HG03039 (cell line): Measurements from ENCODE around the gene TSPEAR.

Experiments
- ATAC-seq: cut with Tn5 transposase; IDR thresholded peaks from one replicate; pipeline ENCODE4 v1.9.1; 2021; ENCODE audit warnings: mild to moderate bottlenecking, moderate library complexity; ENCODE audit not compliant: unreplicated experiment

TSPEAR gene

DNA sequence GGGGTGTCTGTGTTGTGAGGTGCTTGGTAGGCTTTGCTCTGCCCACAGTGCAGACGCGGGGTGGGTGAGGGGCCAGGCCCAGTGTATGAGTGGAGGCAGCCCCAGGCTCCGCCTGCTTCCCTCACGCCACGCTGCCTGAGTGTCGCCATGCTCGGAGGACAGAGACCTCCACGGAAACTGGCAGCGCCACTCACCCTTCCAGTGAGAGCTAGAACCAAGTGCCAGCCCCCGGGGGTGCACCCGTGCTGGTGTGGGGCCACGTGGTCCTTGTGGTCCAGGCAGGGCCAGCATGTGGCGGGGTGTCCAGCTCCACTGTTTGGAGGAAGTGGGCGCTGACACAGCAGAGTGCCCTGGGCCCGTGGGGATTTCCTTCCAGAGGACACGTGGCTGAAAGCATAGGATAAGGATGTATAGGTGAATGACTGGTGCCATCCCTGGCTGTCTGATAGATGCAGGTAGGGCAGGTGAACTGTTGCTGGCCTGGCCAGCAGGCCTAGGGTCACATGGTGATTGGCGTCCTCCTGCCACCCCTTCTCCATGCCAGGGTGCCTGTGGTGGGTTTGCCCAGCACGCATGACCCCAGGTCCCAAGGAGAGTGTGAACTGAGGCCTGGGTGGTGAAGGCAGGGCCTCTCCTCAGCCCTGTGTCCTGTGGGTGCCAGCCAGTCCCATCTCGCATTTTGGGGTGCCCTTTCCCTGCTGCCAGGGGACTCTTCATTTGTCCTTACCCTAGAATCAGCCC, 252.2 kb downstream of the TSPEAR start:
- no peak for ATAC-seq

DNA sequence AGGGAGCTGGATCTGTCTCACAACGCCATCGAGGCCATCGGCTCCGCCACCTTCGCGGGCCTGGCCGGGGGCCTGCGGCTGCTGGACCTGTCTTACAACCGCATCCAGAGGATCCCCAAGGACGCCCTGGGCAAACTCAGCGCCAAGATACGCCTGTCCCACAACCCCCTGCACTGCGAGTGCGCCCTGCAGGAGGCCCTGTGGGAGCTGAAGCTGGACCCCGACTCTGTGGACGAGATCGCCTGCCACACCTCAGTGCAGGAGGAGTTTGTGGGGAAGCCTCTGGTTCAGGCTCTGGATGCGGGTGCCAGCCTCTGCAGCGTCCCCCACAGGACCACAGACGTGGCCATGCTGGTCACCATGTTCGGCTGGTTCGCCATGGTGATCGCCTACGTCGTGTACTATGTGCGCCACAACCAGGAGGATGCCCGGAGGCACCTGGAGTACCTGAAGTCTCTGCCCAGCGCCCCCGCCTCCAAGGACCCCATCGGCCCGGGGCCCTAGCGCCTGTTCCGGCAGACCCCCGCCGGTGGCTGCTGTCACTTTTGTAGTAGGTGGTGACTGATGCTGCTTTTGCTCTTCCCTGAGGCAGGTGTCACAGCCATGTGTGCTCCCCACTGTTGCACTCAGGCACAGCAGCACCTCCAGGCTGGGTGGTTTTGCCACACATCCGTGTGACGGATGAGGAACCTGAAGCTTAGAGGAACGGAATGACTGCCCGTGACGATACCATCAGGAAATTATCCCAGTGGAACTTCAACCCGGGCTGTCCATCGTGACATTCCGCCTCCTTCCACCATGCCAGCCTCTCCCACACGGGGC, 254.2 kb downstream of the TSPEAR start:
- ATAC-seq, result no peak

DNA sequence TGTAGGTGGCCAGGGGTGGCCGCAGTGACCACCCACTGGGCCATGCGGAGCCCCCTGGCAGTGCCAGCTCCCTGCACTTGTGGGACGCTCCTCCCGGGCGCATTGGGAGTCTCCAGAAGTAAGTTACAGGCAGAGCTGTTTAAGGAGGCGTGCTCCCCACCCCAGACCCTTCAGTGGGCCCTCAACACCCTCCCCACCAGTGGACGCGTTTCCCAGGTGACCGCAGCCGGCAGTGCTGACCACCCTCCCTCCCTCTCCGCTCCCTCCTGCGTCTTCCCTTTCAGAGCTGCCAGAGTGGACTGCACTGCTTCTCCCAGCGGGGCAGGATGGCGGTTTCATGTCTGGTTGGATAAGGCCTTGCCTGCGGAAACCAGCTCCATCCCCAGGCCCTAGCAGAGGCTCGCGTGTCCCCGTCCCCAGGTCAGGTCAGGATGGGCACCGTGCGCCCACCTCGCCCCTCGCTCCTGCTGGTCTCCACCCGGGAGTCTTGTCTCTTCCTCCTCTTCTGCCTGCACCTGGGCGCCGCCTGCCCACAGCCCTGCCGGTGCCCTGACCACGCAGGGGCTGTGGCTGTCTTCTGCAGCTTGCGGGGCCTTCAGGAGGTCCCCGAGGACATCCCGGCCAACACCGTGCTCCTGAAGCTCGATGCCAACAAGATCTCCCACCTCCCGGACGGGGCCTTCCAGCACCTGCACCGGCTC, 255.0 kb downstream of the TSPEAR start:
- no peak for ATAC-seq

DNA sequence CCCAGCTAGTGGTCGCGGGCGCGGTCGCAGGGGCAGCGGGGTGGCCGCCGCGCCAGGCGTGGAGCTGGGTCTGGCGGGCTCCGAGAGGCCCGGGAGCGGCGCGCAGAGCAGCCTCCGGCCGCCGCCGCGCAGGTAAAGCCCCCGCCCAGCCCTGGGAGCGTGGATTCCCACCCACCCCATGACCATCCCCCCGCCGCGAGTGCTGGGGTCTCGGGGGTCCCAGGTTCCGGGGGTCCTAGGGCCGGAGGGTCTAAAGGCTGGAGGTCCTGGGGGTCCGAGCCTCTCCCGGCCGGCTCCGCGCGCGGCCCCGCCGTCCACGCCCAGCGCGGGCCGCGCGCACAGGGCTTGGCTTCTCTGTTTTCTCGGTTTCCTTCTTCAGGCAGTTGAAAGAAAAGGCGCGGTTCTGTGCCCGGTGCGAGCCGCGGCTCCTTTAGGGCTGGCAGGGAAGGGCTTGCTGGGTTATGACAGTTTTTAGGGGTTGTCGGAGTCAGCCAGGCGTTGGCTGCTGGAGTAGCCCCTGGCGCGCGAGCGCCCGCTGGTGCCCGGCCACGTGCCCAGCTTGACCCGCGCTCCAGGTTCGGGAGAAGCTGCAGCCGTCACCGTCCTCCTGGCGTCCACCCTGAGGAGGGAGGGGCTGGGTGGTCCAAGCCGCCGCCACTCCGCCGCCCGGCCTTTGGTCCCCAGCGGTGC, 255.7 kb downstream of the TSPEAR start:
- ATAC-seq, result peak; percentile 24

DNA sequence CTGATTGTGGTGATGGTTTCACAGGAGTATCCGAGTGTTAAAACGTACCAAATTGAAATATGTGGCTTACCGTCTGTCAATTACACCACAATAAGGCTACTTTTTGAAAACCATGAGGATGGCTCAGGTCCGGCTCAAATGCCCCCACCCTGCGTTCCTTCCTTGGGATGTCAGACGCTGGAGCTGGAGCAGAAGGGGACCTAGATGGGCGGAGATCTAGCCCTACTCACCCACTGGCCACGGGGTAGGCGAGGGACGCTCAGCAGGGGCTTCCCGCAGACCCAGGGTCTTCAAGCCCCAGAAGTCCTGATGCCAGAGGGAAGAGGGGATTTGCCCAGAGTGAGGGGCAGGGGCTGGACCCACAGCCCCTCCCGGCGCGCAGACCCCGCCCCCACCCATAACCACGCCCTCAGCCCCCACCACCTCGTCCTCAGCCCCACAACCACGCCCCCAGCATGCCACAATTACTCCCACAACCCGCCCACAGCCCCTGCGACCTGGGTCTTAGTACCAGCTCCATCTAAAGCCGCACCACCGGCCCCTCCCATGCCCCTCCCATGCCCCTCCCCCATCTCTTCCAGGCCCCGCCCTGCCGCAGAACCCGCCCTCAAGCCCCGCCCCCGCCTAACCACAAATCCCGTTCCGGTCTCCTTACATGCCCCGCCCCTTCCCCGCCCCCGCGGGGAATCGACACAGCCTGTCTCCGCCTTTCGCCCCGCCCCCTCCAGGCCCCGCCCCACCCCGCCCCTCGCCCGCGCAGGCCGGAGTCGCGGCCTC, 256.4 kb downstream of the TSPEAR start, which contains the start of gene LRRC3:
Gene LRRC3, plus strand, starts transcription at position 764 of the 777 bp plus-strand sequence. CDS start 1,135 bp downstream, outside the sequence.
- ATAC-seq, result peak; percentile 41

DNA sequence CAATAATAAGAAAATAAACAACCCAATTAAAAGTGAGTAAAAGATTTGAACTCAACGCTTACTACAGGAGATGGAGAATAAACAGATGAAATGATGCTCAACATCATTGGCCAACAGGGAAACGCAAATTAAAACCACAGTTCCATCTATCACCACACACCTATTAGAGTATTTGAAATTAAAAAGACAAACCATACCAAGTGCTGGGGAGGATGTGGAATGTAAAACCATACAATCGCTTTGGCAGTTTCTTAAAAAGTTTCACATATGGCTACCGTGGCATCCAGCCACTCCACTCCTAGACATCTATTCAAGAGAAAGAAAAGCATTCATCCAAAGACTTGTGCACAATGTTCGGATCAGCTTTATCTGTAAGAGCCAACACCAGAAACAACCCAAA, 257.3 kb downstream of the TSPEAR start:
- ATAC-seq, result no peak

DNA sequence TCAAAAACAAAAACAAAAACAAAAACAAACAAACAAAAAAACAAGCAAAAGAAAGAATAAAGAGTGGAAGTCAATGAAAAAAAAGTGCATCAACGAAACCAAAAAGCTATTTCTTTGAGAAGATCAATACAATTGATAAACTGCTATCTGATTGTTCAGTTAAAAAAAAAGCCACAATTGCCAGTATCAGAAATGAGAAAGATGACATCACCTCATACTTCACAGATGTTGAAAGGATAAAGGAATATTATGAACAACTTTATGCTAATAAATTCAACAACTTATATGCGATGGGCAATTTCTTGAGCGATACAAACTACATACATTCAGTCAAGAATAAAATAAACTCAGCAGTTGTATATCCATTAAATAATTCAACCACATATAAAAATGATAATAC, 258.3 kb downstream of the TSPEAR start:
- ATAC-seq, result no peak

DNA sequence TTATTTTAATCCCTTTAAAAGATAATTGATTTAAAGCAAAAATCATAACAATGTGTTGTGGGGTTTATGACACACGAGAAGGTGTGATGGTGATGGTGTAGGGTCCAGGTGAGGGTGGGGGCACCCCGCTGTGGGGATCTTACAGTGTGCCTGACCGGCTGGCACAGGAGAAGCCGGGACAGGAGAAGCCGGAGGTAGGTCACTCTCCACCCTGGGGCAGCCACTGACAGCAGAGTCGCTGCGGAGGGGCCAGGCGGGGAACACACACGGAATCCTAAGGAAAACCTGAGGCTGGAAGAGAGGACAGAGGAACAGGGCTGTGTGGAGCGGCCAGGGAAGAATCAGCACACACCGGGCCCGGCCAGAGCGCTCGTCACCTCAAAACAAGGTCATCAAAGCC, 260.4 kb downstream of the TSPEAR start:
- no peak for ATAC-seq

DNA sequence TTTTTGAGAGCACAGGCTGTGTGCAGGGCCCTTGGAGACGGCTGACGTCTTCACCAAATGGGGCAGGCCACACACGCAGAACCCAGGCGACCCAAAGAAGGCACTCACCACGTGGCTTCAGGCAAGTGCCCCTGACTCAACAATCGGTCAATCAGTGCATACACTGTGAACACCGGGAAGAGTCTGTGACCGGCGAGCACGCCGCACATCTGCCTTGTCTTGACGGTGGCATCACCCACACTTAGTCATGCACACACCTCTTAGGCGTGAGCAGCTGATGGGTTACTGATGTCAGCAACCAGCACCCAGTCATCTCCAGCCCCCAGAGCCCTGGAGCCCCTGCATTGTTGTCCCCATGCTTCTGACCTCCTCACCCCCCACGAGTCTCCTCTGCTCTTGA, 261.0 kb downstream of the TSPEAR start:
- ATAC-seq, result no peak

DNA sequence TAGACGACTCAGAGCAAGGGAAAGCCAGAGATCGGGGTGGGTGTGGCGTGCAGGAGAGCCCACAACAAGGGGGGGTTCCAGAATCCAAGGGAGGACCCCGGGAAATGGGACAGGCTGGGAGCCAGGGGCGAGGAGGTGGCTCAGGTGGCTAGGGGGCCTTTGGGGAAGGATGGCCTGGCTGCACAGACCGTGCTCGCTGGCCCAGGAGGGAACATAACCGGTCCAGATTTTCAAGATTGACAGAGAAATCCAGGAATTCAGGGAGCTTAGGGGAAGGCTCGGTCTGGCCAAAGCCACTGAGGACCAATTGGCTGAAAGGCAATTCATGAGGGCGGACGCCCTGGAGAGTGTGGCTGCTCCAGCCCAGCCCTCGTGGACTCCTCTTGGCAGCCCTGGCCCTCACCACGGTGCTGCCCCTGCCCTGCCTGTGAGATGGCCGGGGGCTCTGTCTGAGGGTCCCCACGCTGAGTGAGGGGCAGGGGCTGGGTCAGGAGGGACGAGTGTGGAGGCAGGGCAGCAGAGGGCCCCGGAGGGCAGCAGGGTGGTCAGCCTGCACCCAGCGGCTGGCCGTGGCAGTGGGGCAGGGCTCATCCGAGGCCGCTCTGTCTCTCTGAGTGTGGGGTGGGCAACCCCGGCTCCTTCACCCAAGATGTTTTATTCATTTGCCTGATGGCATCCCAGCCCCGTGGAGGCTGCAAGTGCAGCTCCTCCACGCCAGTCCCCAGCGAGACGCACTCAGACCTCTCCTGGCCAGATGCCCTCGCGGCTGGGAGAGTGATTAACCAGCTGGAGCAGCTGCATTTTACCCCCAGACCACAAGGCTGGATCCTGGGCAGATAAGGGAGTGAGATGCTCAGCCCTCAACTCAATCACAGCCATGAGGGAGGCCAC, 261.7 kb downstream of the TSPEAR start:
- no peak for ATAC-seq

DNA sequence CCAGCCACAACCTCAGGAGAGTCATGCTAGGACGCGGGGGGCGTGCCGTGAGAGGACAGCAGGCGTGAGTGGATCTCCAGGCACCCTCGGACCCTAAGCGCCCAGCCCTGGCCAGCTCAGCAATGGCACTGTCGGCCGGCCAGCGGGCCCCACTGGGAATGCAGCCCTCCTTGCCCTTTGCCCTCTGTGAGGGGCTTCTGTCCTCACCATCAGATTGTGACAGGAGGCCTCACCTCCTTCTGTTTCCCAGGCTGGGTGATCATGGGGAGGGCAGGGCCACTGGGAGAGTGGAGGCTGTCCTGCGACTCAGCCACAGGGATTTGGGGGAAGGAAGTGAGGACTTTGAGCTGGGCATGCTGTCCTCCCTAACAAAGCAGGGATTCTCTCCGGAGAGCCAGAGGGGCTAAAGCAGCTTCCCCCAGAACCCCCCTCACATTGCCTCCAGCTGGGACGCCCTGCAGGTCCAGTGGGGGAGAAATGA, 262.7 kb downstream of the TSPEAR start:
- ATAC-seq, result no peak
